ENCODE data around the gene AFF3. TPM values are rescaled to one million over a fixed set of nuclear protein-coding genes. Genes with fewer than 3 reads are reported as not detected.

The AFF3 gene
- total and polyA plus RNA-seq, 4 experiments from 2014 or later: 0.63 to 4.6 (median 3.6) TPM

- Mint-ChIP-seq H3K4me1 (no peaks in the 10 kb centered on the region), H3K9me3 (no peaks in the 10 kb centered on the region)
- intact Hi-C loops (cut with micrococcal nuclease): no loop called here
Observed at GRCh38 chr2:100052650-100053049, 89.7 kb downstream of the AFF3 start.

GRCh38 chr2:100051253-100051652 lies 91.1 kb downstream of the AFF3 start:
- no peaks in the 10 kb centered on the region for H3K4me1 ChIP-seq (ENCODE audit: insufficient read depth, low read length)
- H3K4me3 ChIP-seq (ENCODE audit: low read length in 2 of 2): no peak overlapping the region
- H3K9me3 Mint-ChIP-seq: no peaks in the 10 kb centered on the region
- H3K36me3 ChIP-seq (ENCODE audit: insufficient read depth, low read length): no peaks in the 10 kb centered on the region
- H3K27ac Mint-ChIP-seq: no peak overlapping the region
- intact Hi-C loops (cut with micrococcal nuclease): no loop called here
- peaks cover 0 to 2% of the 10 kb centered on the region in 2 donors for H3K27me3 Mint-ChIP-seq
- H3K27me3 ChIP-seq (ENCODE audit: insufficient read depth, low read length): no peaks in the 10 kb centered on the region
- no peaks in the 10 kb centered on the region for H3K36me3 Mint-ChIP-seq
- no peak overlapping the region for H3K27ac ChIP-seq (ENCODE audit: low read depth, low read length)
- DNase-seq: no peak
- H3K4me3 Mint-ChIP-seq: no peak overlapping the region
- POLR2A ChIA-PET (ENCODE audit: partially characterized antibody): no interaction called here
- no peaks in the 10 kb centered on the region for H3K9me3 ChIP-seq (ENCODE audit: control insufficient read depth in 1 of 2, low read length in 2 of 2)
- no peaks in the 10 kb centered on the region for H3K4me1 Mint-ChIP-seq
- CTCF ChIA-PET (ENCODE audit: partially characterized antibody): no interaction called here

More at GRCh38 chr2:100052650-100053049, 89.7 kb downstream of the AFF3 start:
- H3K4me3 Mint-ChIP-seq: no peak overlapping the region
- H3K27me3 Mint-ChIP-seq: peaks cover 2 to 4% of the 10 kb centered on the region in 2 donors
- Histone ChIP-seq H3K27ac (ENCODE audit: low read depth, low read length) (no peak overlapping the region), H3K4me1 (ENCODE audit: insufficient read depth, low read length) (no peaks in the 10 kb centered on the region), H3K9me3 (ENCODE audit: control insufficient read depth in 1 of 2, low read length in 2 of 2) (no peaks in the 10 kb centered on the region), H3K36me3 (ENCODE audit: insufficient read depth, low read length) (no peaks in the 10 kb centered on the region), H3K27me3 (ENCODE audit: insufficient read depth, low read length) (no peaks in the 10 kb centered on the region), H3K4me3 (ENCODE audit: low read length in 2 of 2) (no peak overlapping the region)
- ChIA-PET POLR2A (ENCODE audit: partially characterized antibody) (no interaction called here), CTCF (ENCODE audit: partially characterized antibody) (no interaction called here)
- no peak overlapping the region for H3K27ac Mint-ChIP-seq
- no peak for DNase-seq
- no peaks in the 10 kb centered on the region for H3K36me3 Mint-ChIP-seq

DNA sequence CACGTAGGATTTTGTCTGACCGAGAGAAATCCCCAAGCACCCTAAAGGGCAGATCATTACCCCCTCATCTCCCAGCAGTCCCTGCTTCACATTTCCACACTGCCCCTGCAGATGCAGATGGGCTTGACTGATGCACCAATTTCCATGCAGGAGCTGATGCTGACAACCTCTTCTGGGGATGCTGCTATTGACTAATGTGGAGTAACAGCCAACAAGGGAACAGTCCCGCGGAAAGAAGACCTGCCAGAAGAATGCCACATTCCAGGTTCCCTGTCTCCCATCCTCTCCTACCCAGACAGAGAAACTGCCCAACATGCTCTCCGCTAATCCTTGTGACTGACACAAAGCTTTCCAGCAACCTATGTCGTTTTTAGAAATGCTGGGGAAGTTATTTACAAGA lies 91.7 kb downstream of the AFF3 start:
- Histone ChIP-seq H3K9me3 (ENCODE audit: control insufficient read depth in 1 of 2, low read length in 2 of 2) (no peaks in the 10 kb centered on the region), H3K27me3 (ENCODE audit: insufficient read depth, low read length) (no peaks in the 10 kb centered on the region), H3K27ac (ENCODE audit: low read depth, low read length) (no peak overlapping the region), H3K4me3 (ENCODE audit: low read length in 2 of 2) (no peak overlapping the region), H3K4me1 (ENCODE audit: insufficient read depth, low read length) (no peaks in the 10 kb centered on the region), H3K36me3 (ENCODE audit: insufficient read depth, low read length) (no peaks in the 10 kb centered on the region)
- H3K9me3 Mint-ChIP-seq: no peaks in the 10 kb centered on the region
- peaks cover 0 to 2% of the 10 kb centered on the region in 2 donors for H3K27me3 Mint-ChIP-seq
- CTCF ChIA-PET (ENCODE audit: partially characterized antibody): no interaction called here
- no peaks in the 10 kb centered on the region for H3K36me3 Mint-ChIP-seq
- no peak overlapping the region for H3K27ac Mint-ChIP-seq
- H3K4me1 Mint-ChIP-seq: no peaks in the 10 kb centered on the region
- intact Hi-C loops (cut with micrococcal nuclease): no loop called here
- DNase-seq: no peak
- POLR2A ChIA-PET (ENCODE audit: partially characterized antibody): no interaction called here
- H3K4me3 Mint-ChIP-seq: no peak overlapping the region

DNA sequence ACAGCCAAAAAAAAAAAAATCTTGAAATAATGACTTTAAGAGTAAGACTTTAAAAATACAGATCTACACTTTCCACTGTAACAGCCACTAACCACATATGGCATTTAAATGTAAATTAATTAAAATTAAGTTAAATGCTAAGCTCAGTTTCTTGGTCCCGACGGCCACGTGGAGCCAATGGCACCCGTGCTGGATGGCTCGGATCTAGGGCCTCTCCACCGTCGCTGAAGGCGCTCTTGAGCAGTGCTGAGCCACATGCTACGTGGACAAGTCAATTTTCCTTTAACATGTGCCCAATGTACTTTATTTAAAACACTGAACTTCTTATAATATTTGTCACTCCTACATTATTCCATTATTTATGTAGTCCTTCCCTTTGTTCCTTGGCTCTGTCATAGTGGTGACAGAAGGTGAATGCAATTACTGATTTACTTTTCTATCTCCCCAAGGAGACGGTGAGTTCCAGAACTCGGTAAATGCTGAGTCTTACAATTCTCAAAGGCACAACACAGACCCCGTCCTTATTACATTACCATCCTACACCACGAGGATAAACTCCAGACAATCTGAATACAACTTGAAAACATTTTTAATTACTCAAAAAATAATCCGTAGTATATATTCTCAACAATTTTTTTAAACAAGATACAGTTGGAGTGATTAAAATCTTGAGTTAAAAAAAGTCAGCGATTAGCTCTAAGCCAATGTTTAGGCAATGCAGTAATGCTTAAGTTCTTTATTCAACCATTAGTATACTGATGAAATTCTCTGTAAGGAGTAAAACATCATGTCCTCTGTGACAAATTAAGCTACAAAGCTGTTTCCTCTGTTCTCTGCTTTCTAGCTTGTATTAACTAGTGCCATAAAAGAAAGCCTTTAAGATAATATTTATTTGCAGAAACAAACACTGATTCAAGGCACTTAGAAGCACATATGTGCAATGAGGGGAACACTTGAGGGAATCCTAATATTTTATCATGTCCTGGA lies 95.1 kb downstream of the AFF3 start:
- no peaks in the 10 kb centered on the region for H3K36me3 ChIP-seq (ENCODE audit: insufficient read depth, low read length)
- no peak overlapping the region for H3K4me3 ChIP-seq (ENCODE audit: low read length in 2 of 2)
- ChIA-PET POLR2A (ENCODE audit: partially characterized antibody) (no interaction called here), CTCF (ENCODE audit: partially characterized antibody) (no interaction called here)
- no peak for DNase-seq
- H3K9me3 ChIP-seq (ENCODE audit: control insufficient read depth in 1 of 2, low read length in 2 of 2): no peaks in the 10 kb centered on the region
- no peak overlapping the region for H3K27ac ChIP-seq (ENCODE audit: low read depth, low read length)
- H3K9me3 Mint-ChIP-seq: no peaks in the 10 kb centered on the region
- H3K4me3 Mint-ChIP-seq: no peak overlapping the region
- peaks cover 0 to 2% of the 10 kb centered on the region in 2 donors for H3K27me3 Mint-ChIP-seq
- H3K36me3 Mint-ChIP-seq: no peaks in the 10 kb centered on the region
- no peaks in the 10 kb centered on the region for H3K4me1 ChIP-seq (ENCODE audit: insufficient read depth, low read length)
- H3K27me3 ChIP-seq (ENCODE audit: insufficient read depth, low read length): no peaks in the 10 kb centered on the region
- no peaks in the 10 kb centered on the region for H3K4me1 Mint-ChIP-seq
- H3K27ac Mint-ChIP-seq: no peak overlapping the region
- intact Hi-C loops (cut with micrococcal nuclease): no loop called here

- POLR2A ChIA-PET (ENCODE audit: partially characterized antibody): no interaction called here
- intact Hi-C loops (cut with micrococcal nuclease): no loop called here
- Histone ChIP-seq H3K27me3 (ENCODE audit: insufficient read depth, low read length) (no peaks in the 10 kb centered on the region), H3K4me1 (ENCODE audit: insufficient read depth, low read length) (no peaks in the 10 kb centered on the region), H3K36me3 (ENCODE audit: insufficient read depth, low read length) (no peaks in the 10 kb centered on the region), H3K9me3 (ENCODE audit: control insufficient read depth in 1 of 2, low read length in 2 of 2) (no peaks in the 10 kb centered on the region), H3K4me3 (ENCODE audit: low read length in 2 of 2) (no peak overlapping the region), H3K27ac (ENCODE audit: low read depth, low read length) (no peak overlapping the region)
- Mint-ChIP-seq H3K27ac (no peak overlapping the region), H3K4me1 (no peaks in the 10 kb centered on the region), H3K4me3 (no peak overlapping the region), H3K36me3 (no peaks in the 10 kb centered on the region), H3K27me3 (no peaks in the 10 kb centered on the region), H3K9me3 (no peaks in the 10 kb centered on the region)
- DNase-seq: no peak
- CTCF ChIA-PET (ENCODE audit: partially characterized antibody): no interaction called here
Observed at GRCh38 chr2:100045000-100045399, 97.4 kb downstream of the AFF3 start.

DNA sequence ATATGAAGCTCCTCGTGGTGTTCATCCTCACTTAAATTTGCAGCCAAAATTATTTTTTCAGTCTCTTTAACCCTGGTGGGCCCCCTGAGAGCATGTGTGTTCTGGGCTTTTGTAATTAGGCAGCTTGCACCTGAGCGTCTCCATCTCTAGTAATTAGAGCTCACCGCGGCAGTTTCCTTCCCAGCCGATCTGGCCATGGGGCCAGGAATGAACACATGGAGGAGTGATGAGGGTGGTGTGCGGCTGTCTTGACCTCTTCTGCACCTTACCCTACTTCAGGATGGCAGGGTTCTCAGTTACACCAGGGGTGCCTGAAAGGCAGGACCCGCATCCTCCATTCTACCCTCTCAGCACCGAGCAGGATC lies 98.5 kb downstream of the AFF3 start:
- Mint-ChIP-seq H3K27ac (no peak overlapping the region), H3K27me3 (no peaks in the 10 kb centered on the region), H3K9me3 (no peaks in the 10 kb centered on the region), H3K4me3 (no peak overlapping the region), H3K4me1 (no peaks in the 10 kb centered on the region), H3K36me3 (no peaks in the 10 kb centered on the region)
- POLR2A ChIA-PET (ENCODE audit: partially characterized antibody): no interaction called here
- Histone ChIP-seq H3K36me3 (ENCODE audit: insufficient read depth, low read length) (no peaks in the 10 kb centered on the region), H3K9me3 (ENCODE audit: control insufficient read depth in 1 of 2, low read length in 2 of 2) (no peaks in the 10 kb centered on the region), H3K4me3 (ENCODE audit: low read length in 2 of 2) (no peak overlapping the region), H3K27ac (ENCODE audit: low read depth, low read length) (no peak overlapping the region), H3K4me1 (ENCODE audit: insufficient read depth, low read length) (no peaks in the 10 kb centered on the region), H3K27me3 (ENCODE audit: insufficient read depth, low read length) (no peaks in the 10 kb centered on the region)
- no peak for DNase-seq
- intact Hi-C loops (cut with micrococcal nuclease): no loop called here
- CTCF ChIA-PET (ENCODE audit: partially characterized antibody): interaction anchor here (0.8 kb wide), 1 partner anchor 45 kb away, joined by 4 read pairs; no protein-coding TSS in a partner anchor

GRCh38 chr2:100043081-100043890 lies 99.1 kb downstream of the AFF3 start:
- intact Hi-C loops (cut with micrococcal nuclease): no loop called here
- no peak for DNase-seq
- POLR2A ChIA-PET (ENCODE audit: partially characterized antibody): no interaction called here

More at GRCh38 chr2:100043081-100043890, 99.1 kb downstream of the AFF3 start:
- H3K4me1 Mint-ChIP-seq: no peaks in the 10 kb centered on the region
- H3K27me3 Mint-ChIP-seq: no peaks in the 10 kb centered on the region
- H3K36me3 Mint-ChIP-seq: no peaks in the 10 kb centered on the region
- no peaks in the 10 kb centered on the region for H3K9me3 Mint-ChIP-seq
- Histone ChIP-seq H3K36me3 (ENCODE audit: insufficient read depth, low read length) (no peaks in the 10 kb centered on the region), H3K27me3 (ENCODE audit: insufficient read depth, low read length) (no peaks in the 10 kb centered on the region), H3K9me3 (ENCODE audit: control insufficient read depth in 1 of 2, low read length in 2 of 2) (no peaks in the 10 kb centered on the region), H3K27ac (ENCODE audit: low read depth, low read length) (no peak overlapping the region), H3K4me1 (ENCODE audit: insufficient read depth, low read length) (no peaks in the 10 kb centered on the region), H3K4me3 (ENCODE audit: low read length in 2 of 2) (no peak overlapping the region)
- H3K27ac Mint-ChIP-seq: no peak overlapping the region
- CTCF ChIA-PET (ENCODE audit: partially characterized antibody): interaction anchor here (0.8 kb wide), 1 partner anchor 45 kb away, joined by 4 read pairs; no protein-coding TSS in a partner anchor
- H3K4me3 Mint-ChIP-seq: no peak overlapping the region

All from CD4-positive, alpha-beta memory T cell (primary cell).